ENCODE results near the gene SMTNL2.

DNA sequence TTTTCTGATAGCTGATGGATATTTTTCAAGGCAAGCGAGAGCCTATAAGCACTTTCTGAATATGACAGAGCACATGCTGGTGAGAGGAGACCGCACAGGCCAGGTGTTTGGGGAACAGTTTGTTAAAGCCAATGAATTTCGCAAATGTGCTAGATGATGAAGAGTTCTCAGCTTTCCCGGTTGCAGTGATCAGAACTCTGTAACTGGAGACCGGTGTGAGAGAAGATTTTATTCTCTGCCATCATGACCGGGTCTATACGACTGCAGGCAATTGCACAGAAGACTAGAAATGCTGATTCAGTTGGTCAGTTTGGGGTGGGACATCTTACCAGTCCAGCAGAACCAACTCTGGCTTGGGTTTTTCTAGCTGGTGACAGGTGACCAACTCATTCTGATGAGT is 25.4 kb downstream of the SMTNL2 start:
- TF ChIP-seq POLR2A (IDR thresholded peaks at IDR 0.05) (no peak), POLR2AphosphoS5 (IDR thresholded peaks at IDR 0.05) (no peak)

All from spleen (tissue), 3 donors.